ENCODE results near the gene PCCA. TPM values are rescaled to one million over a fixed set of nuclear protein-coding genes. Genes with fewer than 3 reads are reported as not detected.

The PCCA gene
- total RNA-seq, 1 donor from 2014 or later, result 66.8 TPM

DNA sequence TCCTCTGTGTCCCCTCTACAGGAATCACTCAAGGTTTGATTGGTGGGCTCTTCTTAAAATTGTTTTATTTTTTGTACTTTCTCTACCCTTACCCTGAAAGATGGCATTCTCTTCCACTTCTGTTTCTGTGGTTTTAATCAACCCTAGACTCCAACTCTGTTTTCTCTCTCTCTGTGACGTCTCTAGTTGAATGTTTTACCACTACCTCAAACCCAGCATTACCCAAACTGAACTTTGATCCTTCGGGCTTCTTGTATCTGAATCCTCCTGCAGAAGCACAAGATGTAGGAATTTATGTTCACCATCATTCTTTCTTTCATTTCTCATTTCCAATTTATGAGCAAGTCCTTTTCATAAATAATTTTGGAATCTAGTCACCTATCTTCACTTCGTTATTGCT, 39.9 kb downstream of the PCCA start:
- no peaks in the 10 kb centered on the region for H3K9me3 Mint-ChIP-seq (ENCODE audit: unreplicated experiment)
- H3K36me3 Mint-ChIP-seq (ENCODE audit: unreplicated experiment), result no peaks in the 10 kb centered on the region
- peaks cover 7% of the 10 kb centered on the region for H3K27me3 Mint-ChIP-seq (ENCODE audit: unreplicated experiment)
- H3K27ac Mint-ChIP-seq (ENCODE audit: unreplicated experiment), result no peak overlapping the region
- H3K4me3 Mint-ChIP-seq (ENCODE audit: unreplicated experiment), result no peak overlapping the region
- TF ChIP-seq, protein P1, sequence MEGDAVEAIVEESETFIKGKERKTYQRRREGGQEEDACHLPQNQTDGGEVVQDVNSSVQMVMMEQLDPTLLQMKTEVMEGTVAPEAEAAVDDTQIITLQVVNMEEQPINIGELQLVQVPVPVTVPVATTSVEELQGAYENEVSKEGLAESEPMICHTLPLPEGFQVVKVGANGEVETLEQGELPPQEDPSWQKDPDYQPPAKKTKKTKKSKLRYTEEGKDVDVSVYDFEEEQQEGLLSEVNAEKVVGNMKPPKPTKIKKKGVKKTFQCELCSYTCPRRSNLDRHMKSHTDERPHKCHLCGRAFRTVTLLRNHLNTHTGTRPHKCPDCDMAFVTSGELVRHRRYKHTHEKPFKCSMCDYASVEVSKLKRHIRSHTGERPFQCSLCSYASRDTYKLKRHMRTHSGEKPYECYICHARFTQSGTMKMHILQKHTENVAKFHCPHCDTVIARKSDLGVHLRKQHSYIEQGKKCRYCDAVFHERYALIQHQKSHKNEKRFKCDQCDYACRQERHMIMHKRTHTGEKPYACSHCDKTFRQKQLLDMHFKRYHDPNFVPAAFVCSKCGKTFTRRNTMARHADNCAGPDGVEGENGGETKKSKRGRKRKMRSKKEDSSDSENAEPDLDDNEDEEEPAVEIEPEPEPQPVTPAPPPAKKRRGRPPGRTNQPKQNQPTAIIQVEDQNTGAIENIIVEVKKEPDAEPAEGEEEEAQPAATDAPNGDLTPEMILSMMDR (IDR thresholded peaks at IDR 0.05; ENCODE audit: partially characterized antibody, unreplicated experiment), result no peak
- no peak for DNase-seq
- peaks cover 16% of the 10 kb centered on the region for H3K4me1 Mint-ChIP-seq (ENCODE audit: low read depth, unreplicated experiment)

DNA sequence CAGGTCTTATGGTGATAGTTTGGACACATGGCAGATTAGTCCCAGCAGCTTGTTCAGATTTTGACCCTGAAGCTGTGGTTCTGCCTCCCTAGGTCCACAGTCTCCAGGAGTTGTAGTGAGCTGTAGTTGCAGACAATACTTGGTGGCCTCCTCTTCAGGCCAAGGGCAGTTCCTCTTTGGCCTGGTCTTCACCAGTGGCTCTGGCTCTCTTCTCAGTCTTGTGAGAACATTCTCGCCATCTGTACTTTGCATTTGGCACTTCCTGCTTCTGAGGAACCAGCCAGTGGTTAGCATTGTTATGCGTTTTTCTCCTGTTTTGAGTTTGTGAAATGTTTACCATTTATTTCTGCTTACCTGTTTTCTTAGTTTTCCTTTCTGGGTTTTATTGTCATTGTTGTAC, 40.7 kb downstream of the PCCA start:
- Mint-ChIP-seq H3K36me3 (ENCODE audit: unreplicated experiment) (no peaks in the 10 kb centered on the region), H3K4me3 (ENCODE audit: unreplicated experiment) (no peak overlapping the region), H3K27ac (ENCODE audit: unreplicated experiment) (no peak overlapping the region), H3K9me3 (ENCODE audit: unreplicated experiment) (no peaks in the 10 kb centered on the region), H3K27me3 (ENCODE audit: unreplicated experiment) (peaks cover 7% of the 10 kb centered on the region), H3K4me1 (ENCODE audit: low read depth, unreplicated experiment) (peaks cover 16% of the 10 kb centered on the region)
- TF ChIP-seq, protein P1 (IDR thresholded peaks at IDR 0.05; ENCODE audit: partially characterized antibody, unreplicated experiment), result no peak
- DNase-seq, result no peak

DNA sequence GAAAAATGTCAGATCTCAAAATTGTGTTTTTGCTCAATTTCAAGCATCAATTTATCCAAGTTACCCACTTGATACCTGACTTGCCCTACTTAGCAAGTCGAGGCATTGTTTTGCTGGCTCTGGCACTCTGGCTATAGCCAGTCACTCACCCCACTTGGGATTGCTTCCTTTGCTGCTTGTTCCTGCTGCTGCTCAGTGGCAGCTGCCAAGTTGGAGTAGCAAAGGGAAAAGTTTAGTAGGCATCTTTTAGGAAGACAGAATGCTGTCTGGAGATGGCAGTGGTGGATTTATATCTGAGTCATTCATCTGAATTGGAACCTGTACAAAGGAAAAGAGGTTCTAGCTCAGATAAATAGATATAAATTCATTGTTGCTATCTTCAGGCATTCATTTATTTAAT, 41.2 kb downstream of the PCCA start:
- no peaks in the 10 kb centered on the region for H3K36me3 Mint-ChIP-seq (ENCODE audit: unreplicated experiment)
- DNase-seq, result no peak
- H3K9me3 Mint-ChIP-seq (ENCODE audit: unreplicated experiment), result no peaks in the 10 kb centered on the region
- peaks cover 16% of the 10 kb centered on the region for H3K4me1 Mint-ChIP-seq (ENCODE audit: low read depth, unreplicated experiment)
- H3K4me3 Mint-ChIP-seq (ENCODE audit: unreplicated experiment), result no peak overlapping the region
- peaks cover 5% of the 10 kb centered on the region for H3K27me3 Mint-ChIP-seq (ENCODE audit: unreplicated experiment)
- no peak overlapping the region for H3K27ac Mint-ChIP-seq (ENCODE audit: unreplicated experiment)
- TF ChIP-seq, protein P1 (IDR thresholded peaks at IDR 0.05; ENCODE audit: partially characterized antibody, unreplicated experiment), result no peak

DNA sequence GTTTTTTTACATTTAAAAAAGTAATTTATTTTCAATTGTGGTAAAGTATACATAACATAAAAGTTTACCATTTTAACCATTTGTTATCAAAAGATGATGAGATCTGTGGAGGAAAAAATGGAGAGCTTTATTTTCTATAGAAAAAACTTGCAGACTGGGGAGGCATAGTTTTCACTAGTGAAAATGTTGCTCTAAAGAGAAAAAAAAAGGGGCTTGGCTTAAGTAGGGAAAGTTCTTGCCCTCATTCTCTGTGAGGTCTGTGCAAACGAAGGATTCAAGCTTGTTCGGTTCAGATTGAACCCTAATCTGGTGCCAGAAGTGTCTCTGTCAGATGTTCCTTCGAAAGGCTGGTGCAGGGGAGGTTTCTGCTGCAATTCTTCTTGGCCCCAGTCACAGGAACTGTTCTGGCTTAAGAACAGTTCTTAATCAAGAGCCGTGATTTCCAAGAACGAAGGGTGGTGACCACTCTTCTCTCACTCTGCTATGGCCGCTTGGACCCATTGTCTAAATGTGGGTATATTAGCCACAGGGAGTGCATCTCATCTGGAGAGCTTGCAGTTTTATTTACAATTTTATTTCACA, 42.1 kb downstream of the PCCA start:
- TF ChIP-seq, protein P1 (IDR thresholded peaks at IDR 0.05; ENCODE audit: partially characterized antibody, unreplicated experiment), result no peak
- no peaks in the 10 kb centered on the region for H3K9me3 Mint-ChIP-seq (ENCODE audit: unreplicated experiment)
- H3K36me3 Mint-ChIP-seq (ENCODE audit: unreplicated experiment), result no peaks in the 10 kb centered on the region
- peaks cover 5% of the 10 kb centered on the region for H3K27me3 Mint-ChIP-seq (ENCODE audit: unreplicated experiment)
- H3K27ac Mint-ChIP-seq (ENCODE audit: unreplicated experiment), result no peak overlapping the region
- H3K4me3 Mint-ChIP-seq (ENCODE audit: unreplicated experiment), result no peak overlapping the region
- DNase-seq, result no peak
- H3K4me1 Mint-ChIP-seq (ENCODE audit: low read depth, unreplicated experiment), result peaks cover 16% of the 10 kb centered on the region

DNA sequence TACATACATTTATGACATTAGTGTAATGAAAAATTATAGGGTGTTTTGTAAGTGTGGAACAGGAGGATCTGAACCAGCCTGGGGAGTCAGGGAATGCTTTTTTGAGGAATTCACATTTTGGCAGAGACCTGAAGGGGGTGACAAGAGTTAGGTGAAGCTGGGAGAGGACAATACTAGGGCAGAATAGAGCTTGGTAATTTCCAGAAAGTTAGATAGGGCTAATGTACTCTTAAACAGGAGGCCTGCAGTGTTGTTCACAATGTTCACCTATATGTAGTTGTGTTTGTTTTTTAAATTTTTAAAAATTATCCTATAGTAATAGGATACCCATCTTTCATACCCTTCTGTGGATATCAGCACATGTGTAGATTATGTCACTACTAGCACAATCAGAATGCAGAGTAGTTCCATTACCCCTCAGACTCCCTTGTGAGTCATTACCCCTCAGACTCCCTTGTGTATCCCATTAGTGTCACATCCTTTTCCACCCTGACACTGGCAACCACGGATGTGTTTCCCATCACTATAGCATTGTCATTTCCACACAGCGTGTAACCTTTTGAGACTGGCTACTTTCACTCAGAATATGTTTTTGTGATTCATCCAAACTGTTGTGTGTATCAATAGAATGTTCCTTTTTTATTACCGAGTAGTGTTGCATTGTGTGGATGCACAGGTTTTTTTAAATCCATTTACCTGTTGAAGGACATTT, 43.1 kb downstream of the PCCA start:
- Mint-ChIP-seq H3K27ac (ENCODE audit: unreplicated experiment) (no peak overlapping the region), H3K27me3 (ENCODE audit: unreplicated experiment) (peaks cover 5% of the 10 kb centered on the region), H3K4me1 (ENCODE audit: low read depth, unreplicated experiment) (peaks cover 16% of the 10 kb centered on the region), H3K9me3 (ENCODE audit: unreplicated experiment) (no peaks in the 10 kb centered on the region), H3K36me3 (ENCODE audit: unreplicated experiment) (no peaks in the 10 kb centered on the region), H3K4me3 (ENCODE audit: unreplicated experiment) (no peak overlapping the region)
- DNase-seq, result no peak
- TF ChIP-seq, protein P1 (IDR thresholded peaks at IDR 0.05; ENCODE audit: partially characterized antibody, unreplicated experiment), result no peak

All from glutamatergic neuron (in vitro differentiated cells).